SU-DHL-6 (cell line): Measurements from ENCODE around the gene MYOF.

Experiments
- H2AFZ ChIP-seq: fragments of 200-600 bp; sonication (generic); 2 replicates; pipeline ENCODE4 v1.6.1; 2014; ENCODE audit warnings: low read depth, mild to moderate bottlenecking, moderate library complexity, mixed read lengths, antibody characterized with exemption, low read length; ENCODE audit not compliant: severe bottlenecking
- H3F3A ChIP-seq: fragments of 200-600 bp; shearing (Covaris generic); 2 replicates; pipeline ENCODE4 v1.6.0; 2016; ENCODE audit warnings: antibody characterized with exemption, mild to moderate bottlenecking; ENCODE audit not compliant: insufficient read depth
- H3K27ac ChIP-seq: fragments of 200-600 bp; sonication (generic); 2 replicates; pipeline ENCODE4 v1.5.1; 2016; ENCODE audit warnings: low read depth, mild to moderate bottlenecking, low read length, moderate library complexity, mixed read lengths
- H3K27me3 ChIP-seq: fragments of 200-600 bp; sonication (generic), shearing (Covaris generic); 2 replicates; pipeline ENCODE4 v1.6.0; 2014; ENCODE audit warnings: mild to moderate bottlenecking, low read length
- H3K36me3 ChIP-seq: fragments of 200-600 bp; sonication (generic); 2 replicates; pipeline ENCODE4 v1.6.1; 2014; ENCODE audit warnings: mild to moderate bottlenecking, low read length, mixed read lengths
- H3K4me2 ChIP-seq: fragments of 300-600, 200-600 bp; shearing (Covaris generic), sonication (generic); 2 replicates; pipeline ENCODE4 v1.6.0; 2014; ENCODE audit warnings: low read length, low read depth, mild to moderate bottlenecking; ENCODE audit not compliant: poor library complexity, severe bottlenecking
- H3K4me3 ChIP-seq: fragments of 200-600 bp; sonication (generic); 2 replicates; pipeline ENCODE4 v1.5.1; 2014; ENCODE audit warnings: antibody characterized with exemption, low read length, mild to moderate bottlenecking, mixed read lengths; ENCODE audit not compliant: insufficient read depth, poor library complexity, severe bottlenecking
- H3K79me2 ChIP-seq: fragments of 200-600 bp; sonication (generic); 2 replicates; pipeline ENCODE4 v1.6.1; 2014; ENCODE audit warnings: mild to moderate bottlenecking, low read length, moderate library complexity; ENCODE audit not compliant: insufficient read depth
- H3K9ac ChIP-seq: fragments of 200-600 bp; sonication (generic); 2 replicates; pipeline ENCODE4 v1.7.0; 2014; ENCODE audit warnings: mild to moderate bottlenecking, low read length
- H3K9me2 ChIP-seq: fragments of 200-600 bp; sonication (generic); replicated peaks from 2 replicates; pipeline ENCODE4 v1.6.1; 2014; ENCODE audit warnings: low read length; ENCODE audit not compliant: insufficient read depth
- H3K9me3 ChIP-seq: fragments of 200-600 bp; sonication (generic); 2 replicates; pipeline ENCODE4 v1.6.1; 2014; ENCODE audit warnings: low read length, mixed read lengths; ENCODE audit not compliant: insufficient read depth
- H4K20me1 ChIP-seq: fragments of 200-600 bp; sonication (generic); 2 replicates; pipeline ENCODE4 v1.6.1; 2014; ENCODE audit warnings: low read depth, mild to moderate bottlenecking, antibody characterized with exemption, low read length, moderate library complexity, mixed read lengths
- CTCF ChIP-seq: fragments of 200-600 bp; sonication (generic); IDR thresholded peaks from one replicate; pipeline ENCODE4 v1.5.1; 2017; ENCODE audit warnings: antibody characterized with exemption, mild to moderate bottlenecking, low read length, moderate library complexity; ENCODE audit not compliant: insufficient read depth, poor library complexity, severe bottlenecking
- EZH2phosphoT487 ChIP-seq: fragments of 200-600 bp; sonication (generic), shearing (Covaris generic); conservative IDR thresholded peaks from 2 replicates; pipeline ENCODE4 v1.6.1; 2018; ENCODE audit warnings: mild to moderate bottlenecking, antibody characterized with exemption, low read length, moderate library complexity, mixed read lengths

Gene MYOF

DNA sequence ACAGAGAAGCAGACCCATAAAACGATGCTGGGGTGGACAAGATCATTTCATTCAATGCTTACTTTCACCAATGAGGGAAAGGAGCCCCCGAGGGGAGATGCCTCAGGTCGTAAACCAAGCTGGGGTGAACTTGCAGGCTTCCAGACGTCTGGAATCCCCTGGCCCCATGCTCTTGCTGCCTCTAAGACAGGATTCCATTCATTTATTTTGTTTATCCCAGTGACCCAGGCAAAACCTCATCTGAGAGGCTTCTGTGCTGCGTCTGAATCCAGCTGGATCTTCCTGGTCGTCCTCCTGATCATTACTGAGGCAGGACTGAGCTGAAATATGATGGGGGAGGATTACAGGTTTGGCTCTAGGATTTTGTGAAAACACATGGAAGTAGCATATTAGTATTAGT lies 182.9 kb downstream of the MYOF start:
- no peaks in the 10 kb centered on the region for H3K9me3 ChIP-seq
- no peaks in the 10 kb centered on the region for H3K79me2 ChIP-seq
- no peak overlapping the region for H3K4me3 ChIP-seq
- H2AFZ ChIP-seq, result no peak overlapping the region
- H3F3A ChIP-seq, result no peaks in the 10 kb centered on the region
- H3K27me3 ChIP-seq, result no peaks in the 10 kb centered on the region
- no peak overlapping the region for H3K4me2 ChIP-seq
- no peak for TF ChIP-seq CTCF
- no peak for TF ChIP-seq EZH2phosphoT487
- no peaks in the 10 kb centered on the region for H4K20me1 ChIP-seq
- H3K9ac ChIP-seq, result no peak overlapping the region
- H3K36me3 ChIP-seq, result no peaks in the 10 kb centered on the region
- no peak overlapping the region for H3K27ac ChIP-seq
- no peaks in the 10 kb centered on the region for H3K9me2 ChIP-seq

DNA sequence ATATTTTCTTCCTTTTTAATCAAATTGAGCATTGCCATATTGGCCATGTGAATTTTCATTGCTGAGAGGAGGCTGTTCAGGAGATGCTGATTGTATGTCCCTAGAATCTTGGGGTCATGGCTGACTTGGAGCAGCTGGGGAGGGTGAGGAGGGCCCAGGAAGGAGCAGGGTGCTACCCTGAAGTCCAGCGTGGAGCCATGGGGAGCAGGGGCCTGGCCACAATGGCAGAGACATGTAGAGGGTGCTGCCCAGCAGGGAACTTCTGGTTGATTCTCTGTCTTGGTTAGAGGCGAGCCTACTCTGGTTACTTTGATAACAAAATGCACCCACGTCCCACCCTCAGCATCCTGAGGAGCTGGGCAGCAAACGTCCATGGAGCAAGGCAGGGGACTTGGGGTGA lies 186.0 kb downstream of the MYOF start:
- H3K27ac ChIP-seq, result no peak overlapping the region
- H3K4me3 ChIP-seq, result no peak overlapping the region
- TF ChIP-seq EZH2phosphoT487, result no peak
- no peak for TF ChIP-seq CTCF
- H3F3A ChIP-seq, result no peaks in the 10 kb centered on the region
- no peak overlapping the region for H3K4me2 ChIP-seq
- no peaks in the 10 kb centered on the region for H3K9me2 ChIP-seq
- H2AFZ ChIP-seq, result no peak overlapping the region
- H3K9ac ChIP-seq, result no peak overlapping the region
- no peaks in the 10 kb centered on the region for H4K20me1 ChIP-seq
- H3K36me3 ChIP-seq, result no peaks in the 10 kb centered on the region
- no peaks in the 10 kb centered on the region for H3K79me2 ChIP-seq
- no peaks in the 10 kb centered on the region for H3K9me3 ChIP-seq
- H3K27me3 ChIP-seq, result no peaks in the 10 kb centered on the region

GRCh38 chr10:93293999-93294398 lies 188.1 kb downstream of the MYOF start:
- Histone ChIP-seq H3K9ac (no peak overlapping the region), H2AFZ (no peak overlapping the region), H3K9me3 (no peaks in the 10 kb centered on the region), H3F3A (no peaks in the 10 kb centered on the region), H3K9me2 (no peaks in the 10 kb centered on the region), H3K27me3 (no peaks in the 10 kb centered on the region), H3K27ac (no peak overlapping the region), H4K20me1 (no peaks in the 10 kb centered on the region), H3K4me2 (no peak overlapping the region), H3K4me3 (no peak overlapping the region), H3K79me2 (no peaks in the 10 kb centered on the region), H3K36me3 (no peaks in the 10 kb centered on the region)
- TF ChIP-seq CTCF, result no peak
- no peak for TF ChIP-seq EZH2phosphoT487
